VCaP (cell line): ENCODE measurements around the gene PLEKHG5.

Source experiments
- H3K27ac ChIP-seq: fragments of 450-650 bp; 2 replicates; pipeline ENCODE4 v1.5.1; 2017
- CTCF ChIP-seq: fragments of 450-650 bp; conservative IDR thresholded peaks from 2 replicates; pipeline ENCODE4 v1.5.1; 2017; ENCODE audit warnings: mild to moderate bottlenecking, moderate library complexity

The PLEKHG5 gene

GRCh38 chr1:6465461-6466005 is 25.9 kb downstream of the PLEKHG5 start:
- no peak for TF ChIP-seq CTCF
- no peak overlapping the region for H3K27ac ChIP-seq

GRCh38 chr1:6464915-6465314 is 26.6 kb downstream of the PLEKHG5 start:
- H3K27ac ChIP-seq = no peak overlapping the region
- no peak for TF ChIP-seq CTCF

- TF ChIP-seq CTCF = peak; percentile 24; the same call in 1 of the 2 replicates
- no peak overlapping the region; the same call in 1 of the 2 replicates for H3K27ac ChIP-seq
Observed at GRCh38 chr1:6464514-6464836, 27.0 kb downstream of the PLEKHG5 start.

- H3K27ac ChIP-seq = no peak overlapping the region
- TF ChIP-seq CTCF = no peak
Observed at GRCh38 chr1:6463120-6463412, 28.4 kb downstream of the PLEKHG5 start.

- no peak overlapping the region for H3K27ac ChIP-seq
- TF ChIP-seq CTCF = no peak
Observed at GRCh38 chr1:6462412-6463119, 28.9 kb downstream of the PLEKHG5 start.

- no peak overlapping the region for H3K27ac ChIP-seq
- no peak for TF ChIP-seq CTCF
Observed at GRCh38 chr1:6461538-6462411, 29.7 kb downstream of the PLEKHG5 start.

GRCh38 chr1:6461051-6461530 is 30.4 kb downstream of the PLEKHG5 start:
- no peak overlapping the region for H3K27ac ChIP-seq
- TF ChIP-seq CTCF = no peak
